Measurements from ENCODE around the gene LMF2.

The LMF2 gene

GRCh38 chr22:50471197-50471847, 36.2 kb downstream of the LMF2 start:
- DNase-seq: peak; percentile 45 to 96 (median 78)
- intact Hi-C loops (cut with DNase I): no loop called here

- DNase-seq: no peak
- intact Hi-C loops (cut with DNase I): no loop called here
Measured at GRCh38 chr22:50470491-50470890, 37.0 kb downstream of the LMF2 start.

GRCh38 chr22:50469377-50470305, 37.9 kb downstream of the LMF2 start:
- no peak for DNase-seq
- intact Hi-C loops (cut with DNase I): no loop called here

GRCh38 chr22:50468626-50469025, 38.9 kb downstream of the LMF2 start:
- intact Hi-C loops (cut with DNase I): no loop called here
- no peak for DNase-seq

- intact Hi-C loops (cut with DNase I): no loop called here
- no peak for DNase-seq
Measured at GRCh38 chr22:50467773-50468440, 39.6 kb downstream of the LMF2 start.

GRCh38 chr22:50467341-50467740, 40.2 kb downstream of the LMF2 start:
- DNase-seq: no peak
- intact Hi-C loops (cut with DNase I): no loop called here

GRCh38 chr22:50465066-50465930, 42.2 kb downstream of the LMF2 start:
- intact Hi-C loops (cut with DNase I): no loop called here
- DNase-seq: no peak

GRCh38 chr22:50464451-50464850, 43.1 kb downstream of the LMF2 start:
- intact Hi-C loops (cut with DNase I): no loop called here
- no peak for DNase-seq

- no peak for DNase-seq
- intact Hi-C loops (cut with DNase I): no loop called here
Measured at GRCh38 chr22:50463188-50463900, 44.2 kb downstream of the LMF2 start.

- intact Hi-C loops (cut with DNase I): no loop called here
- DNase-seq: no peak
Measured at GRCh38 chr22:50461979-50462540, 45.4 kb downstream of the LMF2 start.

GRCh38 chr22:50461536-50461935, 46.0 kb downstream of the LMF2 start:
- no peak for DNase-seq
- intact Hi-C loops (cut with DNase I): no loop called here

- intact Hi-C loops (cut with DNase I): no loop called here
Measured at GRCh38 chr22:50460938-50461337, 46.6 kb downstream of the LMF2 start.

GRCh38 chr22:50459496-50460140, 47.9 kb downstream of the LMF2 start:
- intact Hi-C loops (cut with DNase I): no loop called here
- DNase-seq: no peak

More at GRCh38 chr22:50460938-50461337, 46.6 kb downstream of the LMF2 start:
- no peak for DNase-seq

GRCh38 chr22:50459016-50459415, 48.5 kb downstream of the LMF2 start:
- intact Hi-C loops (cut with DNase I): no loop called here
- DNase-seq: no peak

- no peak for DNase-seq
- intact Hi-C loops (cut with DNase I): no loop called here
Measured at GRCh38 chr22:50456466-50457234, 50.9 kb downstream of the LMF2 start.

GRCh38 chr22:50456026-50456425, 51.5 kb downstream of the LMF2 start:
- intact Hi-C loops (cut with DNase I): no loop called here
- DNase-seq: no peak

- no peak for DNase-seq
- intact Hi-C loops (cut with DNase I): no loop called here
Measured at GRCh38 chr22:50455201-50455600, 52.3 kb downstream of the LMF2 start.

- no peak for DNase-seq
- intact Hi-C loops (cut with DNase I): no loop called here
Measured at GRCh38 chr22:50454556-50455075, 52.9 kb downstream of the LMF2 start.
